K562 (cell line): Measurements from ENCODE around the gene VSIG4. TPM values are rescaled to one million over a fixed set of nuclear protein-coding genes. Genes with fewer than 3 reads are reported as not detected.

Experiments
- ATAC-seq: fragments of 200-7000 bp; cut with Tn5 transposase; 3 replicates; pipeline ENCODE4 v1.9.1; 2020; ENCODE audit warnings: moderate library complexity
- BruUV-seq: library from RNA; stranded (reverse); fragments of 400-500 nt; replicated peaks from 2 replicates; lab custom pipeline; 2021; lab: Mats Ljungman, UMichigan
- CTCF ChIA-PET: fragments of 300-600 bp; formaldehyde crosslinking; extraction: SDS; loops from one replicate; lab custom pipeline; 2021; ENCODE audit warnings: low intra/inter-chr PET ratio; lab: Yijun Ruan, JAX
- POLR2A ChIA-PET: fragments of 300-600, 350-650 bp; sonication (Branson Sonifier 250); formaldehyde crosslinking; extraction: SDS; loops from one replicate; lab custom pipeline; 2021; ENCODE audit warnings: antibody characterized with exemption, inconsistent platforms; lab: Yijun Ruan, JAX
- DNase-seq, 4 experiments: peaks; one replicate each; pipeline versions ENCODE4 v3.0.0 to v3.0.0-alpha.2; 2011 to 2018; ENCODE audit warnings: low spot score in 3 of 4, mixed read lengths in 3 of 4; ENCODE audit errors: extremely low read depth in 1 of 4
- FAIRE-seq: peaks from 2 replicates; lab custom pipeline; 2011; peaks lifted over from hg19 to GRCh38; lab: Jason Lieb, UNC
- H2AFZ ChIP-seq: 2 replicates; pipeline ENCODE4 v1.6.0; 2011; ENCODE audit warnings: low read depth, low read length, control low read depth, inconsistent platforms
- H3K27ac ChIP-seq: fragments of 200-600 bp; 3 replicates; pipeline ENCODE4 v1.8.0; 2011; ENCODE audit warnings: low read depth, mild to moderate bottlenecking, control low read depth, inconsistent platforms, low read length, moderate library complexity, mixed read lengths; ENCODE audit errors: extremely low read depth
- H3K27me3 ChIP-seq, 2 experiments: fragments of 300-600 bp in 1 of 2; 2 replicates in 1 of 2; 3 replicates in 1 of 2; pipeline versions ENCODE4 v1.6.0 to v1.8.0; 2011; ENCODE audit warnings: inconsistent platforms in 2 of 2, low read length in 2 of 2, mild to moderate bottlenecking in 1 of 2, mixed read lengths in 1 of 2, moderate library complexity in 1 of 2; ENCODE audit not compliant: control insufficient read depth in 2 of 2, insufficient read depth in 2 of 2
- H3K36me3 ChIP-seq: fragments of 300-600 bp; 3 replicates; pipeline ENCODE4 v1.8.0; 2011; ENCODE audit warnings: mild to moderate bottlenecking, low read length, inconsistent platforms; ENCODE audit not compliant: control insufficient read depth, insufficient read depth
- H3K4me1 ChIP-seq, 2 experiments: fragments of 200-600 bp in 1 of 2; replicated peaks in 1 of 2; 2 replicates in 1 of 2; 3 replicates in 1 of 2; pipeline versions ENCODE4 v1.5.1 to v1.8.0; 2011; ENCODE audit warnings: inconsistent platforms in 2 of 2, low read length in 2 of 2, mild to moderate bottlenecking in 1 of 2, mixed read lengths in 1 of 2, moderate library complexity in 1 of 2; ENCODE audit not compliant: control insufficient read depth in 2 of 2, insufficient read depth in 2 of 2
- H3K4me2 ChIP-seq: 2 replicates; pipeline ENCODE4 v1.6.1; 2011; ENCODE audit warnings: low read length, control low read depth, inconsistent platforms, mixed read lengths; ENCODE audit not compliant: insufficient read depth
- H3K4me3 ChIP-seq: fragments of 200-600 bp; sonication (generic), shearing (Covaris generic); 2 replicates; pipeline ENCODE4 v1.5.1; 2016; ENCODE audit warnings: control low read depth, inconsistent platforms
- H3K79me2 ChIP-seq: fragments of 200-600 bp; 3 replicates; pipeline ENCODE4 v1.8.0; 2011; ENCODE audit warnings: low read length, inconsistent platforms; ENCODE audit not compliant: control insufficient read depth, insufficient read depth
- H3K9ac ChIP-seq, 2 experiments: 2 replicates each; pipeline versions ENCODE4 v1.6.0 to v1.6.1; 2011; ENCODE audit warnings: low read depth in 2 of 2, low read length in 2 of 2, control low read depth in 1 of 2, inconsistent platforms in 1 of 2, mild to moderate bottlenecking in 1 of 2, mixed read lengths in 1 of 2; ENCODE audit not compliant: insufficient read depth in 1 of 2
- H3K9me1 ChIP-seq: one replicate; pipeline ENCODE4 v1.6.0; 2011; ENCODE audit warnings: inconsistent platforms, mild to moderate bottlenecking, low read length, moderate library complexity; ENCODE audit not compliant: control insufficient read depth, insufficient read depth
- H3K9me3 ChIP-seq: replicated peaks from 2 replicates; pipeline ENCODE4 v1.5.1; 2011; ENCODE audit warnings: low read depth, low read length, inconsistent platforms; ENCODE audit not compliant: control insufficient read depth, insufficient read depth
- H4K20me1 ChIP-seq: replicated peaks from 2 replicates; pipeline ENCODE4 v1.6.1; 2011; ENCODE audit warnings: low read length, inconsistent platforms, mixed read lengths; ENCODE audit not compliant: control insufficient read depth, insufficient read depth
- CXXC5 ChIP-seq: fragments of 250-450 bp; sonication (Bioruptor Pico); IDR thresholded peaks from 2 replicates; pipeline ENCODE4 v1.8.0; 2022; ENCODE audit warnings: inconsistent platforms, mild to moderate bottlenecking, moderate library complexity
- HNRNPLL ChIP-seq: fragments of 200-400 bp; formaldehyde crosslinking; IDR thresholded peaks from 2 replicates; pipeline ENCODE4 v1.6.1; 2017; ENCODE audit warnings: low read length, low read depth, mild to moderate bottlenecking; ENCODE audit not compliant: poor library complexity, severe bottlenecking
- KAT2B ChIP-seq: IDR thresholded peaks from one replicate; pipeline ENCODE4 v1.6.1; 2012; ENCODE audit warnings: low read depth, mild to moderate bottlenecking, control low read depth, inconsistent platforms, low read length, moderate library complexity
- KLF6 ChIP-seq: fragments of 250-450 bp; sonication (Bioruptor Pico); IDR thresholded peaks from 2 replicates; pipeline ENCODE4 v1.4.0; 2020; ENCODE audit warnings: mild to moderate bottlenecking, moderate library complexity, borderline replicate concordance
- NCOA2 ChIP-seq, 2 experiments: fragments of 450-650 bp; IDR thresholded peaks; 2 replicates each; pipeline ENCODE4 v1.6.1; 2018; ENCODE audit warnings: mild to moderate bottlenecking in 2 of 2, moderate library complexity in 1 of 2; ENCODE audit not compliant: partially characterized antibody in 2 of 2
- NR3C1 ChIP-seq: sonication (generic); formaldehyde crosslinking; IDR thresholded peaks from 2 replicates; pipeline ENCODE4 v1.8.1; 2022; ENCODE audit warnings: missing genetic modification reagents
- WGBS: fragments of 100-300 bp; shearing (Covaris generic); methylation state at CpG from one replicate; pipeline ENCODE4 v1.1.6; 2016; ENCODE audit warnings: low coverage, mixed read lengths; ENCODE audit not compliant: insufficient coverage; ENCODE audit errors: missing lambda C conversion rate; 5-methylcytosine and 5-hydroxymethylcytosine counted together
- in situ Hi-C: fragments of 300-500 bp; cut with MboI; formaldehyde crosslinking; loops from 4 replicates; pipeline ENCODE4 v1.15.0; 2018; ENCODE audit warnings: inconsistent platforms, mixed read lengths
- intact Hi-C: fragments of 100-400 bp; cut with micrococcal nuclease; formaldehyde crosslinking; loops from 2 replicates; pipeline ENCODE4 v1.14.2; 2022
- polyA plus RNA-seq, 8 experiments: library from polyadenylated mRNA; depleted of rRNA in 4 of 8; stranded (reverse) in 5 of 8; unstranded in 3 of 8; fragments of >200 nt; fragmentation: Nextera tagmentation in 2 of 8; fragmentation: Illumina TruSeq in 1 of 8; extraction: Ambion mirVana in 2 of 8; extraction: Trizol in 1 of 8; gene quantifications; 2 replicates each; pipeline versions ENCODE4 v1.2.1 to v1.2.3, GENCODE V29; 2011 to 2014; ENCODE audit warnings: inconsistent platforms in 1 of 8, missing spikeins in 1 of 8
- total RNA-seq, 7 experiments: library from RNA; depleted of rRNA in 6 of 7; stranded (reverse); fragments of >200 nt in 6 of 7; fragmentation: Illumina TruSeq in 2 of 7; extraction: Trizol in 2 of 7; gene quantifications; 2 replicates each; pipeline versions ENCODE4 v1.2.1 to v1.2.3, GENCODE V29; 2011 to 2021; ENCODE audit warnings: low replicate concordance in 1 of 7

The VSIG4 gene
- total and polyA plus RNA-seq, 9 of the 15 experiments (the other 6 are each of a cell fraction or from before 2014, with no cell fraction given), result 0.22 to 1.6 (median 0.46) TPM; not detected in 1

- in situ Hi-C loops (no loop called here), intact Hi-C loops (loop anchor here (10.0 kb wide), 1 partner anchor 696 kb away; no protein-coding TSS in a partner anchor)
- H3K4me1 ChIP-seq, result peaks cover 5 to 45% of the 10 kb centered on the region in 2 experiments
- no peaks in the 10 kb centered on the region for H4K20me1 ChIP-seq
- H3K36me3 ChIP-seq, result no peaks in the 10 kb centered on the region
- no peak overlapping the region; a peak in 1 of 4 replicates for H3K9ac ChIP-seq
- no peaks in the 10 kb centered on the region for H3K79me2 ChIP-seq
- no TSS peak for BruUV-seq
- H3K27me3 ChIP-seq, result no peaks in the 10 kb centered on the region
- peak overlapping the region; percentile 48; the same call in 1 of the 2 replicates for H2AFZ ChIP-seq
- ChIA-PET CTCF (no interaction called here), POLR2A (interaction anchor here (0.6 to 1.4 kb wide), 4 partner anchors 8 to 27 kb away, joined by 3 to 4 read pairs (median 3); no protein-coding TSS in a partner anchor)
- H3K4me3 ChIP-seq, result no peak overlapping the region
- no peaks in the 10 kb centered on the region for H3K9me3 ChIP-seq
- peak overlapping the region; percentile 29; the same call in 1 of the 3 replicates for H3K27ac ChIP-seq
- ATAC-seq (no peak), FAIRE-seq (no peak), DNase-seq (no peak)
- TF ChIP-seq KLF6 (CRISPR knock-in tag) (no peak), KAT2B (no peak), CXXC5 (CRISPR knock-in tag) (0 out of 2 replicates have a peak, but pooled peaks have one; percentile 10), NR3C1 (no peak), NCOA2 (IDR thresholded peaks at IDR 0.05; ENCODE audit: partially characterized antibody in 2 of 2) (no peak), HNRNPLL (no peak)
- H3K9me1 ChIP-seq, result no peaks in the 10 kb centered on the region
- 33% methylated on average over 2 of the region's 2 CpGs for WGBS
- no peak overlapping the region for H3K4me2 ChIP-seq
Measured at GRCh38 chrX:66028936-66029335, 10.9 kb downstream of the VSIG4 start.
